GM21381 (cell line): Measurements from ENCODE around the gene ASB6.

Experiments used
- ATAC-seq: cut with Tn5 transposase; IDR thresholded peaks from one replicate; pipeline ENCODE4 v1.9.1; 2021; ENCODE audit warnings: mild to moderate bottlenecking, moderate library complexity; ENCODE audit not compliant: unreplicated experiment

The ASB6 gene

DNA sequence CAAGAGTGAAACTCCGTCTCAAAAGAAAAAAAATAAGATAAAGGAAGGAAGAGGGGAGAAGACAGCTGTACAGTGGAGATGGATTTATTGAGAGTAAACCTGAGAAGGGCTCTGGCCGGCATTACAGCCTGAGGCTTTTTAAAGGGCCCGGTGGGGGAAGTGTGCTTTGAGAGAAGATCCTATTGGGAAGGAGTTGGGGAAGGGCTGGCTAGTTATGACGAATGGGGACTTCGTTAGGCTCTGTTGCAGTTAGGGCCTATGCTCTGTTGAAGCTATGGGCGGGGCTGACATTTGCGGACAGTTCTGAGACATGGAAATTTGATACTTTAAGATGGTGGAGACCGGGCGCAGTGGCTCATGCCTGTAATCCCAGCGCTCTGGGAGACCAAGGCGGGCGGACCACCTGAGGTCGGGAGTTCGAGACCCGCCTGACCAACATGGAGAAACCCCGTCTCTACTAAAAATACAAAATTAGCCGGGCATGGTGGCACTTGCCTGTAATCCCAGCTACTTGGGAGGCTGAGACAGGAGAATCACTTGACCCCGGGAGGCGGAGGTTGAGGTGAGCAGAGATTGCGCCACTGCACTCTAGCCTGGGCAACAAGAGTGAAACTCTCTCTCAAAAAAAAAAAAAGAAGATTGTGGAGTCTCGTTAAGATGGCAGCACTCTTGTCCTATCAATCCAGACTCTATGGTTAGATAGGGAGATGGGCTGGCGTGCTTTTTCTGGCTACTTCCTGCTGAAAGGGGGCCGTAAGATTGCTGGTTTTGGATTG lies 54.3 kb downstream of the ASB6 start:
- no peak for ATAC-seq

- ATAC-seq, result no peak
These were observed 55.3 kb downstream of the ASB6 start for GRCh38 chr9:129586685-129587084.

DNA sequence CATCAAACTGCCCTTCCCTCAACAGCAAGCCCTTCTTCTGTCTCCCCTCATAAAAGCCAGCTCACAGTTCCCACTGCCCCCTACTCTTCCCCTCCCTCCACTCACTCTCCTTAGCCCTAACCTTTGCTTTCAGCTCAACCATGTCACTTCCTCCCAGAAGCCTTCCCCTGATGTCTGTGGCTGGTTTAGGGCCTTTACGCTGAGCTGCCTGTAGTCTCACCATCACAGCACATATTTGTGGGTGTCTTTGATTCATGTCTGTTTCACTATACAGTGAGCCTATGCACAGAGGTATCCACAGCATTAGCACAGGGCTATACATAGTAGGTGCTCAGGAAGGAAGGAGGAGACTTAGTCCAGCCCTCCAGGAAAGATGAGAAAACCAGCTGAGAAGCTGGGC lies 55.7 kb downstream of the ASB6 start:
- ATAC-seq, result no peak

DNA sequence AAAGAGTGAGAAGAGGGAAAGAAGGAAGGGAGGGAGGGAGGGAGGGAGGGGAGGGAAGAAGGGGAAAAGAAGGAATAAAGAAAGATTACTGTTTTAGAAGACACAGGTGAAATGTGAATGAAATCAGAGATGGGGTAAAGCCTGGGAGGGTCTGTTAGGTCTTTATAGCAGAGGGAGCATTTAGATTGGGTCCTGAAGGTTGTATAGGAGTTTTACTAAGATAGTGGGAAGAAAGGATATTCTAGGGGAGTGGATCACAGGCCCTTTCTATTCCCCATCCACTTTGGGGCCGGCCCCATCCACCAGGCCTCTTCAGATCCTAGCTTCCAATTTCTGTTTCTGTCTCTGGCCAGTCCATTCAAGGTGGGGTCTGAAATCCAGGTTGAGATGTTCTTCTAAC lies 56.6 kb downstream of the ASB6 start:
- no peak for ATAC-seq
